T-helper 1 cell treated with Interleukin-12 subunit alpha and Interleukin-12 subunit beta and Interleukin-4 antibody, amounts not matched to agents 30 ng/mL and 1 ng/mL, for 36 hours (primary cell): ENCODE measurements around the gene TTLL11. TPM values are rescaled to one million over a fixed set of nuclear protein-coding genes. Genes with fewer than 3 reads are reported as not detected.
"Not testable (repeated sequence)": the region's sequence is repeated elsewhere in the genome, so short reads cannot be mapped to it uniquely, and the experiment has no call there.

Experiments
- intact Hi-C: fragments of 100-400 bp; cut with micrococcal nuclease; formaldehyde crosslinking; loops from one replicate; pipeline ENCODE4 v1.15.1; 2024
- total RNA-seq: library from RNA; stranded (reverse); gene quantifications from 2 replicates; pipeline ENCODE4 v1.2.3, GENCODE V29; 2022

The TTLL11 gene
- total RNA-seq, 1 donor from 2014 or later, result 2.8 TPM

DNA sequence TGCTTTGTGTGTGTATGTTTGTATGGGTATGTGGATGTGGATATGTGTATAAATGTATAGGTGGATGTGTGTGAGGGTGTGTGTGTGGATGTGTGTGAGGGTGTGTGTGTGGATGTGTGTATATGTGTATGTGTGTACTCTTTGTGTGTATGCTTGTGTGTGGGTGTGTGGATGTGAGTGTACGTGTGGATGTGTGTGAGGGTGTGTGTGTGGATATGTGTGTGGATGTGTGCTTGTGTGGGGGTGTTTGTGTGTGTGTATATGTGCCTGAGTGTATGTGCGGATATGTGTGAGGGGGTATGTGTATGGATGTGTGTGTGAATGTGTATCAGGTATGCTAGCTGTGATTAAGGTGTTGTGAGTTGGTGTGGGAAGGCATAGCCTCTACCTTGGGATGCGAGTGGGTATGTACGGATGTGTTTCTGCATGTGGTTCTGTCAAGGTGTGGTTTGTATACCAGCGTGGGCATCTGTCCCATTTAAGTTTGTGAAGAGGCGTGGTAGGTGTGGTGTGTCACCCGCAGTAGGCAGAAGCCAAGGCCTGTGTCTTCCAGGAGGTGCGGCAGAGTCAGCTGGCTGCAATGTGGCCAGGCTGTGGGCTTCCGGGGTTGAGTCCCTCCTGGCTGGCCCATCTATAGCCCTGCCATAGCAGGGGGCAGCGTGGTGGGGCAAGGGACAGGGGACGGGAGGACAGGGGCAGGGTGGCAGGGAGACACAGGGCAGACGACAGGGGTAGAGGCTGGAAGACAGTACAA, 285.9 kb downstream of the TTLL11 start:
- intact Hi-C loops, result no loop called here

- intact Hi-C loops, result no loop called here
Measured at GRCh38 chr9:121802753-121803152, 290.4 kb downstream of the TTLL11 start.

- intact Hi-C loops, result no loop called here
Measured at GRCh38 chr9:121801579-121801978, 291.5 kb downstream of the TTLL11 start.

- intact Hi-C loops, result no loop called here
Measured at GRCh38 chr9:121800376-121800775, 292.7 kb downstream of the TTLL11 start.

- intact Hi-C loops, result no loop called here
Measured at GRCh38 chr9:121798941-121799340, 294.2 kb downstream of the TTLL11 start.

- intact Hi-C loops, result no loop called here
Measured at GRCh38 chr9:121797081-121797480, 296.0 kb downstream of the TTLL11 start.

GRCh38 chr9:121794334-121794733, 298.8 kb downstream of the TTLL11 start:
- intact Hi-C loops, result not testable (repeated sequence)

- intact Hi-C loops, result not testable (repeated sequence)
Measured at GRCh38 chr9:121792476-121792875, 300.6 kb downstream of the TTLL11 start.

- intact Hi-C loops, result no loop called here
Measured at GRCh38 chr9:121790841-121791240, 302.3 kb downstream of the TTLL11 start.

DNA sequence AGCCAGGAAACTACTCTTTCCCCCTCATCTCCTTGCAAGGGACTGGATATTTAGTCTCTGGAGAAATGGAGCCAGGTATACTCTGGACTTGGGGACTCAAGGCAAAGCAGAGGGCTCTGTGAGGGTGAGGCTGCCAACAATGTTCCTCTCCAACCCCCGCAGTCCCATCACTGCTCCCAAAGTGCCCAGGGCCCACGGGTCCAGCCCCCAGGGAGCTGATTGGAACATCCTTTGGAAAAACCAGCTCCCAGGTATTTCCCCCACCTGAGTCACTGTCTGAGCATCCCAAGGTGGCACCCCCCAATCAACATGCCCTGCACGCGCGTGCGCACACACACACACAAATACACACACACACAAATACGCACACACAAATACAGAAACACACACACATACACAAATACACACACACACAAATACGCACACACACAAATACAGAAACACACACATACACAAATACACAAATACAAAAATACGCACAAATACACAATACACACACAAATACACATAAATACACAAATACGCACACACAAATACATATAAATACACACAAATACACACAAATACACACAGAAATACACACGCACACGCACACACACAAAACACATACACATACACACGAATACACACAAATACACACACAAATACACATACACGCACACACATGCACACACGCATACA, 304.3 kb downstream of the TTLL11 start:
- intact Hi-C loops, result no loop called here

- intact Hi-C loops, result no loop called here
Measured at GRCh38 chr9:121786998-121787422, 306.1 kb downstream of the TTLL11 start.

- intact Hi-C loops, result no loop called here
Measured at GRCh38 chr9:121786543-121786948, 306.6 kb downstream of the TTLL11 start.

GRCh38 chr9:121785673-121786542, 307.2 kb downstream of the TTLL11 start:
- intact Hi-C loops, result no loop called here

DNA sequence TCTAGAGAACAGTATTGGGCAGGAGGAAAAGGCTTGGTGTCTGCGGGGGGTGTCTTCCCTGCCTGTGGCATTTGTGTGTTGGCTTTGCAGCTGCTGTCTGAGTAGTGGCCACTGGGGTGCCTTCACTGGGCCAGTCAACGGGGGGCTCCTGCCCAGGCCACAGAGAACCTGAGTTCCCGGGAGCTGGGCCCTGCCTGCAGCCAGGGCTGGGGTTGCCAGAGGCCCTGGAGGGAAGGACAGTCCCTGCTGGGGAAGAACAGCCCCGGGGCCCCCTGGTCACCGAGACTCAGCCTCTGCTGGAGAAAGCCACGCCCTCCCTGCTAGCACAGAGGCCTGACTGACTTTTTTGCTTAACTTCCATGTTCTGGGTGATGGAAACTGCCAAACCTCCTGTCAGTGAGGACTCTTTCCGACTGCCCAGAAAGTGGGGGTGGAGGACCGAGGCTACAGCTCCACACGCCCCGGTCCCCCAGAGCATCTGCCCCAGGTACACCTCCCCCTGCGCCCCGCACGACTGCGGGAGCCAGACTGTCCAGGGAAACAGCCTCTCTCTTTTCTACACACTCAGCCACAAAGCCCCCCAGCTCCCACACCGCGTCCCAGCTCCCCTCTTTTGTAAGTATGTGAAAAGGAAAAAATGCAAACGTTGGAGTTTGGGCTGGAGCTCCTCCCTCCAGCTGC, 308.2 kb downstream of the TTLL11 start:
- intact Hi-C loops, result no loop called here

DNA sequence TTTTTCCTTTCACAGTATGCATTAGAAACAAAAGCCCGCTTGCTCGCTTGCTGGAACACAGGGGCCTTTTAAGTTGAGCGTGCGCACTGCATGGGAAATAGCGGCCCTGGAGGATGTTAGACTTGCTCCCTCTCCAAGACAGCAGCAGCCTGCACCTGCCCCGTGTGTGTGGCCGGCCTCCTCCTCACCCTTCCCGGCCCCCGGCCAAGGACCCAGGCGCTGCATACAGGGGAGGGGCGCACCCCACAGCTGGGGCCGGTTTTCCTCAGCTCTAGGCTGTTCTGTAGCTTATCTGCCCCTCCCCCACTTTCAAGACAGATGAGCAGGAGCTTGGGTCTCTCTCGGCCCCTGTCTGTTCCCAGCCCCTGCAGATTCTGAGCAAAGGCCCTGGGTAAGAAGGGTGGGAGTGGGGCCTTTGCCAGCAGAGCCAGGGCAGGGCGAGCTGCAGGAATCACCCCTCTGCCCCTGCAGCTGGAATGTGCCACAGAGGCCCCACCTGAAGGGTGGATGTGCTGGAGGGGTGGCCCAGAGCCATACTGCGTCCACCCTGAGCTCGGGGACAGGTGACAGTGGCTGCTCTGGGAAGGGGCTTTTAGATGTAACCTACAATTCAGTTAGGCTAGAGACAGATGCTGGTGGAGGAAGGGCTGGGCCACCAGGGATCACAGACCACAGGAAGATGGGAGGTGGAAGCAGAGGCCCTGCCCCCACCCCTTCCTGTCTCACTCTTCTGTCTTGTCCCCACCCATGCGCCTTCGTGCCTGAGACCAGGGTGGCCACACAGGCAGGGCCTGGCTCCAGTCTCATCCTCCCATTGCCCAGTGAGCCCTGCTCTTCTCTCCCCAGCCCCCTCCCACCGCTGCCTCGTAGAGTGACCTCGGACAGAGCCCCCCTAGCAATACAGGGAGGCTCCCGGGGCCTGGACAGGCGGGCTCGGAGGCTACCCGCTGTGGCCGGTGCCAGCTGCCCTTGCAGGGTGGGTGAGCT, 309.3 kb downstream of the TTLL11 start:
- intact Hi-C loops, result no loop called here

DNA sequence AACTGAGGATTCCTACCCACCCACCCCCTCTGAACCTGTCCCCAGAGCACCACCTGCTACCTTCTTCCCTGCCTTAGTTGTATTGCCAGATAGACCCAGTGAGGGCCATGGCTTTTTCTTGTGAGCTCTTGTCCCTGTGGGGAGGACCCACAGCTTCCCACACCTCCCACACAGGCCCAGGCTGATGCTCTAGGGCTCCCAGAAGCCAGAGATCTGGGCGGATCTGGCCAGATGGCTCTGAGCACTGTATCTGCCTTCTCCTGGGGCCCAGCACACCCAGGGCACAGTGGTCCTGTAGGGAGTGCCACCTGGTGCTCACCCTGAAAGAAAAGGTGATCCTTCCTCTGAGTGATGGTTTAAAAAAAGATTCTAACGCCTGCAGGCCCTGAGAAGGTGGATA, 310.0 kb downstream of the TTLL11 start:
- intact Hi-C loops, result no loop called here

GRCh38 chr9:121782514-121783110, 310.5 kb downstream of the TTLL11 start:
- intact Hi-C loops, result no loop called here

DNA sequence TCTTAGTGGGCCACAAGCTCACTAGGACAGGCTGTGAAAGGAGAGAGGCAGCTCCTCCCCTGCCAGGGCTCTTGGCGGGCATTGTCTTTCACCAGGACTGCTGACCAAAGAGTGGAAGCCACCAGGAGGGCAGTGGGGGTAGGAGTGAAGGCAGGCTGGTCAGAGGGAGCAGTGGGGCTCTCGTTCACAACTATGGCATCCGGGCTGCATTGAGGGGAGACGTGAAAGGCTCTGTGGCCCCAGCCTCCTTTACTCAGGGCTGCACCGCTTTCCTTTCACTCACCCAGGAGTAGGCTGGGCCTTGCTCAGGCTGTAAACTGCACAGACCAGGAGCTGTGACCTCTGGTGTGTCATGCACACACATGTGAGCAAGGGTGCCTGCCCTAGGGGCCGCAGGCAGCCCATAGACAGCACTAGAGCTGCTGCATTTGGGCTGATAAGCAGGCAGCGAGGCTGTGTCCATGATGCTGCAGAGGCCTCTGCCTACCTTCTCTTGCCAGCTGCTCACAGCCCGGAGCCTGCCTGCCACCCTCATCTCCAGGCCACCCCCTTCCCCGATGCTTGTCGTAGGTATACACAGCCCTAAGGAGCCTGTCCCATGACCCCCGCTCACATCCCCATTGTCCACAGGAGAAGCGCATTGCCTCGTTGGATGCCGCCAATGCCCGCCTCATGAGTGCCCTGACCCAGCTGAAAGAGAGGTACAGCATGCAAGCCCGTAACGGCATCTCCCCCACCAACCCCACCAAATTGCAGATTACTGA, 311.2 kb downstream of the TTLL11 start:
- intact Hi-C loops, result no loop called here

GRCh38 chr9:121781145-121781548, 312.0 kb downstream of the TTLL11 start:
- intact Hi-C loops, result no loop called here
